LNCaP clone FGC (cell line): ENCODE measurements around the gene LDHAL6B.

ENCODE experiments used
- DNase-seq: peaks from one replicate; pipeline ENCODE4 v3.0.0-alpha.2; 2011; ENCODE audit warnings: low read depth
- H3K4me3 ChIP-seq: 2 replicates; pipeline ENCODE4 v1.5.1; 2011; ENCODE audit warnings: mild to moderate bottlenecking, low read depth, low read length, control low read depth
- TF ChIP-seq, protein P1 (sequence below): IDR thresholded peaks from 2 replicates; pipeline ENCODE4 v1.5.1; 2012; ENCODE audit warnings: mild to moderate bottlenecking; ENCODE audit not compliant: control insufficient read depth, insufficient read depth; ENCODE audit errors: extremely low read depth

LDHAL6B gene

DNA sequence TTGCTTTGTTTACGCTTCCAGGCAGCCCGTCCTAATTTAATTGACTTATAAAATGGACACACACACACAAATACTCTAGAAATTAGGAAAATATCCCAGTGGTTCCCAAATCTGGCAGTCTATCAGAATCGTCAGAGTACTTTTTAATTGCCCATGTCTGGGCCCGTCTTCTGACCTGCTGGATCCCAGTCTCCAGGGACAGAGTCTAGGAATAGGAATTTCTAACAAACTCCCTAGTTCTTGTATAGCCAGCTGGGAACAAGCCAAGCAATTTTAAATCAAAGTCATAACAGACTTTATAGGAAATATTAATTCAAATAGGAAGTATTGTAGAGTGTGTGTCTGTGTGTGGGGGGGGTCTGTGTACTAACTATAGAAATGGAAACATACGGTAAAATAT is 33.4 kb downstream of the LDHAL6B start:
- TF ChIP-seq, protein P1, sequence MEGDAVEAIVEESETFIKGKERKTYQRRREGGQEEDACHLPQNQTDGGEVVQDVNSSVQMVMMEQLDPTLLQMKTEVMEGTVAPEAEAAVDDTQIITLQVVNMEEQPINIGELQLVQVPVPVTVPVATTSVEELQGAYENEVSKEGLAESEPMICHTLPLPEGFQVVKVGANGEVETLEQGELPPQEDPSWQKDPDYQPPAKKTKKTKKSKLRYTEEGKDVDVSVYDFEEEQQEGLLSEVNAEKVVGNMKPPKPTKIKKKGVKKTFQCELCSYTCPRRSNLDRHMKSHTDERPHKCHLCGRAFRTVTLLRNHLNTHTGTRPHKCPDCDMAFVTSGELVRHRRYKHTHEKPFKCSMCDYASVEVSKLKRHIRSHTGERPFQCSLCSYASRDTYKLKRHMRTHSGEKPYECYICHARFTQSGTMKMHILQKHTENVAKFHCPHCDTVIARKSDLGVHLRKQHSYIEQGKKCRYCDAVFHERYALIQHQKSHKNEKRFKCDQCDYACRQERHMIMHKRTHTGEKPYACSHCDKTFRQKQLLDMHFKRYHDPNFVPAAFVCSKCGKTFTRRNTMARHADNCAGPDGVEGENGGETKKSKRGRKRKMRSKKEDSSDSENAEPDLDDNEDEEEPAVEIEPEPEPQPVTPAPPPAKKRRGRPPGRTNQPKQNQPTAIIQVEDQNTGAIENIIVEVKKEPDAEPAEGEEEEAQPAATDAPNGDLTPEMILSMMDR: no peak
- peak; percentile 7 for DNase-seq
- H3K4me3 ChIP-seq: no peak overlapping the region

DNA sequence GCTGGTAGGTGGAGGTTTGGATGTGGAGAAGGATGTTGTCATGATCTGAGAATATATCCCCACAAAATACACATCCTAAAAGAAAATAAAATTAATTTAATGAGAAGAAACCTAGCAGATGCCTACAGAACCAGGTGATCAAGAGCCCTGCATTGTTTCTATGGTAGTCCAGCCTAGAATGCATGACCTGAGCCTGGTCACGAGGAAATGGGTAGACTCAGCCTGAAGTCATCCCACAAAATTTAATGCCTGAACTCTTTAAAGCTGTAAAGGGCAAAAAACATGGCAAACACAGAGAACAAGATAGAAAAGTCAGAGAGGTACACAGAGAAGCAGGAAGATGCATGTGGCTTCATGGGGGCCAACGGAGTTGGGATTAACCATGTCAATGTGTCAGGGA is 36.0 kb downstream of the LDHAL6B start:
- DNase-seq: no peak
- H3K4me3 ChIP-seq: no peak overlapping the region
- TF ChIP-seq, protein P1: no peak

DNA sequence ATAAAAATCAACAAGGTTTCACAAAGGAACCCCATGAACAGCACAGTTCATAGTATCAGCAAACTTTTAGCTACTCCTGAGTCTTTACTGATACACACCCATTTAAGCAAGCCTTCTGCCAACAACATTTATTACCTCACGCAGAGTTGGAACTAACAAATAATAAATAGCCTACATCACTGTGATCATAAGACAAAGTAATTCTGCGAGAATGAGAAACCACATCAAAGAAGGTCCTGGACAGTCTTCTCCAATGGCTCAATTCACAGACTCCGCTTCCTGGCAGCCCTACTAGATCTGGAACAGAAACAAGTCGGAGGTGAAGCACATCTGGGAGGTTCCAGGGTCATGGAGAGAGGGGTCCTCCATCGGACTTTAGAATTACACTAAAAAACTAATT is 37.0 kb downstream of the LDHAL6B start:
- DNase-seq: no peak
- H3K4me3 ChIP-seq: no peak overlapping the region
- TF ChIP-seq, protein P1: no peak

DNA sequence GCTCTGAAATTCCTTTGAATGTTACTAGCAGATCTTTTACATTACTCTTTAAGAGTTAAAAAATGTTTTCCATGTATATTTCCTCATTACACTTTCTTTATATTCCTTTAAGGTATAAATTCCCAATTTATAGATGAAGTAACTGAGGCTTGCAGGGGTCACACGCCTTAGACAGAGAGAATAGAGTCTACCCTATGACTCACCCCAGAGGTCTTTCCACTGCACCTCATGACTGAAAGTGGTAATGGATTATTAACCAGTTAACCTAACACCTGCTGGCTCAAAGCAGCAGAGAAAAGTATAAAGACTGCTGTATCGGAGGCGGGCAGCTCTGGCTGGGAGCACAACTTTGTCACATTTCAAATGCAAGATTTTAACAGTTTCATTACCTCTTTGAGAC is 37.7 kb downstream of the LDHAL6B start:
- TF ChIP-seq, protein P1: no peak
- DNase-seq: no peak
- no peak overlapping the region for H3K4me3 ChIP-seq

DNA sequence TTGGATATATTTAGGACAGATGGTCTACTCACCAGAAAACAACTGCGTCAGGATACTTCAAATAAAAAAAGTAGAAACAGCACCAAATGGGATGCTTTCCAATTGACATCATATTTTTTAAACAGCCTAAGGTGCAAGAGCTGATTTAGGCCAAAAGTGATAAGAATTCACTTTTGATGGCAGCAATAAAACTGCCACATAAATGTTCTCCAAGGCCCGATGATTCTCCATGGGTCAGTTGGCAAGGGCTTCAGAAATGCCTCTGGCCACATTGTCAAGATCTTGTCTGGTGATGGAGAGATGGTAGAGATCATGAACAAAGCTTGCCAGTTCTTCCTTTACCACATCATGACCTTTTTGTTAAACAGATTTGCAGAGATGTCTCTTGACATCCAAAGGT is 38.9 kb downstream of the LDHAL6B start:
- H3K4me3 ChIP-seq: no peak overlapping the region
- TF ChIP-seq, protein P1: no peak
- no peak for DNase-seq

DNA sequence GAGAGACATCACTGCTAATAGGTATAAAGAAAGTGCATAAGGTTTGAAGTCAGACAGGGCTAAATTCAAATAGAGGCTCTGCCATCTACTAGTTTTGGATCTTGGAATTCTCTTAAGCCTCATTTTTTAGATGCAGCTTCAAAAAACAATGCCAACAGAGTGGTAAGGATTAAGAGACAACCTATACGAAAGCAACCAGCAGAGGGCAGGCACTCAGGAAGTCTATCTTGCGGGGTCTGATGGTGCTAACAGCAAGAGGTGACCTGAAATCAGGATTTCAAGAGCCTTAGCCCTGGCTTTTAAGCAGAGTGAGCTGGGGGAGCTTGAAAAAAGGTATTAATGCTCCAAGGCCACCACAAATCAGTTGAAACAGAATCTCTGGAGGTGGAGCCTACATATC is 40.7 kb downstream of the LDHAL6B start:
- TF ChIP-seq, protein P1: peak; percentile 66
- no peak overlapping the region for H3K4me3 ChIP-seq
- DNase-seq: peak; percentile 23

DNA sequence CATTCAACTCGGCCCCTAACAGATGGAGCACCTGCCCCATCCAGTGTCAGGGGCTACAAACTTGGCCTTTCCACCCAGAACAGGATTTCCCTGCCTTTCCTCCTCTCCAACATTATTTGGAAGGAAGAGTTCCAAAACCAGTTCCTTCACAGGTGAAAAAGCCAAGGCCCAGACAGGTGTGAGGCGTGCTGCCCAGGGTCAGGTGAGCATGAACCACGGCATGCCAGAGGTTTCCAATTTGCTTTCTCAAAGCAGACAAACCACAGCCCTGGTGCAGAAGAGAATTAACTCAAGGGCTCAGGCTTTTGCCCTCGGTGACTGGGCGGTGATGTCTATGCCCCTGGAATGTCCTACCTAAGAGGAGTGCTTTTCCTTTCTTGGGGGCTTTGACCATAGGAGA is 43.2 kb downstream of the LDHAL6B start:
- no peak overlapping the region for H3K4me3 ChIP-seq
- DNase-seq: peak; percentile 71
- TF ChIP-seq, protein P1: no peak
